HEK293 (cell line): Measurements from ENCODE around the gene FAM229B.
A peak's percentile ranks its signal among the peaks of the same experiment; 100 is the strongest.

ENCODE experiments used
- CTCF ChIA-PET: fragments of 350-600 bp; formaldehyde crosslinking; extraction: SDS; loops from one replicate; lab custom pipeline; 2021; ENCODE audit warnings: antibody characterized with exemption; lab: Yijun Ruan, JAX
- POLR2A ChIA-PET: fragments of 300-600 bp; formaldehyde crosslinking; extraction: SDS; loops from one replicate; lab custom pipeline; 2020; ENCODE audit warnings: antibody characterized with exemption, inconsistent platforms; lab: Yijun Ruan, JAX
- H3K27ac ChIP-seq: fragments of 200-500 bp; sonication (Bioruptor generic); 2 replicates; pipeline ENCODE4 v1.5.1; 2014; ENCODE audit warnings: low read depth, low read length, control low read depth, inconsistent platforms; ENCODE audit errors: extremely low read depth
- H3K36me3 ChIP-seq, 2 experiments: fragments of 200-500 bp in 1 of 2; sonication (Bioruptor generic) in 1 of 2; 1 replicate in 1 of 2; 2 replicates in 1 of 2; pipeline ENCODE4 v1.5.1; 2014 to 2017; ENCODE audit warnings: inconsistent platforms in 2 of 2, low read length in 2 of 2; ENCODE audit not compliant: control insufficient read depth in 2 of 2, insufficient read depth in 1 of 2
- H3K4me1 ChIP-seq: fragments of 200-500 bp; sonication (Bioruptor generic); 2 replicates; pipeline ENCODE4 v1.5.1; 2014; ENCODE audit warnings: mild to moderate bottlenecking, low read length, inconsistent platforms; ENCODE audit not compliant: control insufficient read depth, insufficient read depth
- H3K4me3 ChIP-seq: 2 replicates; pipeline ENCODE4 v1.5.1; 2011; ENCODE audit warnings: low read depth, mild to moderate bottlenecking, control low read depth, low read length, moderate library complexity
- H3K9me3 ChIP-seq: fragments of 200-500 bp; sonication (Bioruptor generic); 2 replicates; pipeline ENCODE4 v1.5.1; 2014; ENCODE audit warnings: low read depth, low read length, inconsistent platforms; ENCODE audit not compliant: control insufficient read depth, insufficient read depth
- GFI1B ChIP-seq: fragments of 450-650 bp; formaldehyde crosslinking; IDR thresholded peaks from 2 replicates; pipeline ENCODE4 v1.5.1; 2016; ENCODE audit warnings: missing biosample characterization, missing genetic modification characterization
- INSM2 ChIP-seq: fragments of 450-650 bp; formaldehyde crosslinking; IDR thresholded peaks from 2 replicates; pipeline ENCODE4 v1.5.1; 2016; ENCODE audit warnings: missing biosample characterization, missing genetic modification characterization
- YY2 ChIP-seq: fragments of 450-650 bp; formaldehyde crosslinking; IDR thresholded peaks from 2 replicates; pipeline ENCODE4 v1.5.1; 2016; ENCODE audit warnings: missing biosample characterization, missing genetic modification characterization
- ZFHX2 ChIP-seq: fragments of 450-650 bp; formaldehyde crosslinking; conservative IDR thresholded peaks from 2 replicates; pipeline ENCODE4 v1.5.1; 2016; ENCODE audit warnings: missing biosample characterization, missing genetic modification characterization
- ZNF114 ChIP-seq: fragments of 450-650 bp; formaldehyde crosslinking; IDR thresholded peaks from 2 replicates; pipeline ENCODE4 v1.5.0; 2017; ENCODE audit warnings: missing biosample characterization, missing genetic modification characterization
- ZNF132 ChIP-seq: fragments of 450-650 bp; formaldehyde crosslinking; IDR thresholded peaks from 2 replicates; pipeline ENCODE4 v1.5.1; 2017; ENCODE audit warnings: missing biosample characterization, missing genetic modification characterization, borderline replicate concordance
- ZNF248 ChIP-seq: fragments of 450-650 bp; formaldehyde crosslinking; IDR thresholded peaks from 2 replicates; pipeline ENCODE4 v1.5.1; 2017; ENCODE audit warnings: missing biosample characterization, missing genetic modification characterization
- ZNF335 ChIP-seq: fragments of 450-650 bp; formaldehyde crosslinking; conservative IDR thresholded peaks from 2 replicates; pipeline ENCODE4 v1.5.1; 2016; ENCODE audit warnings: missing biosample characterization, missing genetic modification characterization
- ZNF423 ChIP-seq: fragments of 450-650 bp; formaldehyde crosslinking; IDR thresholded peaks from 2 replicates; pipeline ENCODE4 v1.5.1; 2016; ENCODE audit warnings: missing biosample characterization, missing genetic modification characterization
- ZNF585B ChIP-seq: fragments of 450-650 bp; formaldehyde crosslinking; IDR thresholded peaks from 2 replicates; pipeline ENCODE4 v1.5.1; 2016; ENCODE audit warnings: missing biosample characterization, missing genetic modification characterization
- ZNF596 ChIP-seq: fragments of 450-650 bp; IDR thresholded peaks from 2 replicates; pipeline ENCODE4 v1.5.0; 2018; ENCODE audit warnings: missing biosample characterization, mild to moderate bottlenecking, missing genetic modification characterization, moderate library complexity
- ZSCAN30 ChIP-seq: fragments of 450-650 bp; IDR thresholded peaks from 2 replicates; pipeline ENCODE4 v1.5.1; 2018; ENCODE audit warnings: missing biosample characterization, mild to moderate bottlenecking, missing genetic modification characterization, moderate library complexity
- ZSCAN4 ChIP-seq: fragments of 450-650 bp; formaldehyde crosslinking; IDR thresholded peaks from 2 replicates; pipeline ENCODE4 v1.5.1; 2017; ENCODE audit warnings: missing biosample characterization, missing genetic modification characterization
- TF ChIP-seq, protein P1 (sequence below): fragments of 450-650 bp; formaldehyde crosslinking; optimal IDR thresholded peaks from 2 replicates; pipeline ENCODE3; 2016; ENCODE audit warnings: missing biosample characterization, mild to moderate bottlenecking, missing genetic modification characterization
- TF ChIP-seq, protein P2 (sequence below): fragments of 450-650 bp; formaldehyde crosslinking; IDR thresholded peaks from 2 replicates; pipeline ENCODE4 v1.5.1; 2016; ENCODE audit warnings: missing biosample characterization, missing genetic modification characterization, borderline replicate concordance

Gene FAM229B

GRCh38 chr6:112061605-112062004 lies 25.8 kb upstream of the FAM229B start (continued):
- TF ChIP-seq INSM2 (tag by site-specific recombination) (no peak), ZNF248 (tag by site-specific recombination) (no peak), ZNF114 (no peak), ZNF132 (tag by site-specific recombination) (no peak), ZSCAN30 (tag by site-specific recombination) (no peak), ZFHX2 (tag by site-specific recombination) (no peak), ZNF596 (tag by site-specific recombination) (no peak), GFI1B (no peak), YY2 (tag by site-specific recombination) (no peak)
- TF ChIP-seq, protein P1, sequence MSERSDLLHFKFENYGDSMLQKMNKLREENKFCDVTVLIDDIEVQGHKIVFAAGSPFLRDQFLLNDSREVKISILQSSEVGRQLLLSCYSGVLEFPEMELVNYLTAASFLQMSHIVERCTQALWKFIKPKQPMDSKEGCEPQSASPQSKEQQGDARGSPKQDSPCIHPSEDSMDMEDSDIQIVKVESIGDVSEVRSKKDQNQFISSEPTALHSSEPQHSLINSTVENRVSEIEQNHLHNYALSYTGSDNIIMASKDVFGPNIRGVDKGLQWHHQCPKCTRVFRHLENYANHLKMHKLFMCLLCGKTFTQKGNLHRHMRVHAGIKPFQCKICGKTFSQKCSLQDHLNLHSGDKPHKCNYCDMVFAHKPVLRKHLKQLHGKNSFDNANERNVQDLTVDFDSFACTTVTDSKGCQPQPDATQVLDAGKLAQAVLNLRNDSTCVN (tag by site-specific recombination), result no peak

GRCh38 chr6:112062966-112063365 lies 24.4 kb upstream of the FAM229B start:
- CTCF ChIA-PET, result interaction anchor here (0.7 to 1.8 kb wide), 6 partner anchors 13 to 105 kb away, joined by 3 to 5 read pairs (median 4); no protein-coding TSS in a partner anchor
- TF ChIP-seq, protein P2, sequence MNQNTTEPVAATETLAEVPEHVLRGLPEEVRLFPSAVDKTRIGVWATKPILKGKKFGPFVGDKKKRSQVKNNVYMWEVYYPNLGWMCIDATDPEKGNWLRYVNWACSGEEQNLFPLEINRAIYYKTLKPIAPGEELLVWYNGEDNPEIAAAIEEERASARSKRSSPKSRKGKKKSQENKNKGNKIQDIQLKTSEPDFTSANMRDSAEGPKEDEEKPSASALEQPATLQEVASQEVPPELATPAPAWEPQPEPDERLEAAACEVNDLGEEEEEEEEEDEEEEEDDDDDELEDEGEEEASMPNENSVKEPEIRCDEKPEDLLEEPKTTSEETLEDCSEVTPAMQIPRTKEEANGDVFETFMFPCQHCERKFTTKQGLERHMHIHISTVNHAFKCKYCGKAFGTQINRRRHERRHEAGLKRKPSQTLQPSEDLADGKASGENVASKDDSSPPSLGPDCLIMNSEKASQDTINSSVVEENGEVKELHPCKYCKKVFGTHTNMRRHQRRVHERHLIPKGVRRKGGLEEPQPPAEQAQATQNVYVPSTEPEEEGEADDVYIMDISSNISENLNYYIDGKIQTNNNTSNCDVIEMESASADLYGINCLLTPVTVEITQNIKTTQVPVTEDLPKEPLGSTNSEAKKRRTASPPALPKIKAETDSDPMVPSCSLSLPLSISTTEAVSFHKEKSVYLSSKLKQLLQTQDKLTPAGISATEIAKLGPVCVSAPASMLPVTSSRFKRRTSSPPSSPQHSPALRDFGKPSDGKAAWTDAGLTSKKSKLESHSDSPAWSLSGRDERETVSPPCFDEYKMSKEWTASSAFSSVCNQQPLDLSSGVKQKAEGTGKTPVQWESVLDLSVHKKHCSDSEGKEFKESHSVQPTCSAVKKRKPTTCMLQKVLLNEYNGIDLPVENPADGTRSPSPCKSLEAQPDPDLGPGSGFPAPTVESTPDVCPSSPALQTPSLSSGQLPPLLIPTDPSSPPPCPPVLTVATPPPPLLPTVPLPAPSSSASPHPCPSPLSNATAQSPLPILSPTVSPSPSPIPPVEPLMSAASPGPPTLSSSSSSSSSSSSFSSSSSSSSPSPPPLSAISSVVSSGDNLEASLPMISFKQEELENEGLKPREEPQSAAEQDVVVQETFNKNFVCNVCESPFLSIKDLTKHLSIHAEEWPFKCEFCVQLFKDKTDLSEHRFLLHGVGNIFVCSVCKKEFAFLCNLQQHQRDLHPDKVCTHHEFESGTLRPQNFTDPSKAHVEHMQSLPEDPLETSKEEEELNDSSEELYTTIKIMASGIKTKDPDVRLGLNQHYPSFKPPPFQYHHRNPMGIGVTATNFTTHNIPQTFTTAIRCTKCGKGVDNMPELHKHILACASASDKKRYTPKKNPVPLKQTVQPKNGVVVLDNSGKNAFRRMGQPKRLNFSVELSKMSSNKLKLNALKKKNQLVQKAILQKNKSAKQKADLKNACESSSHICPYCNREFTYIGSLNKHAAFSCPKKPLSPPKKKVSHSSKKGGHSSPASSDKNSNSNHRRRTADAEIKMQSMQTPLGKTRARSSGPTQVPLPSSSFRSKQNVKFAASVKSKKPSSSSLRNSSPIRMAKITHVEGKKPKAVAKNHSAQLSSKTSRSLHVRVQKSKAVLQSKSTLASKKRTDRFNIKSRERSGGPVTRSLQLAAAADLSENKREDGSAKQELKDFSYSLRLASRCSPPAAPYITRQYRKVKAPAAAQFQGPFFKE, result no peak
- no peak for TF ChIP-seq ZNF335 (tag by site-specific recombination)
- no peak for TF ChIP-seq ZNF423 (tag by site-specific recombination)
- H3K4me1 ChIP-seq, result no peaks in the 10 kb centered on the region
- H3K36me3 ChIP-seq, result no peaks in the 10 kb centered on the region
- H3K27ac ChIP-seq, result no peak overlapping the region
- no peaks in the 10 kb centered on the region for H3K9me3 ChIP-seq
- POLR2A ChIA-PET, result no interaction called here
- no peak overlapping the region for H3K4me3 ChIP-seq

- CTCF ChIA-PET, result interaction anchor here (0.6 to 1.6 kb wide), 6 partner anchors 9 to 331 kb away, joined by 3 to 4 read pairs (median 3); no protein-coding TSS in a partner anchor
- Histone ChIP-seq H3K4me1 (no peaks in the 10 kb centered on the region), H3K27ac (no peak overlapping the region), H3K4me3 (no peak overlapping the region), H3K36me3 (peaks cover 7 to 11% of the 10 kb centered on the region in 2 experiments; a peak in 2 of 3 replicates), H3K9me3 (no peaks in the 10 kb centered on the region)
- TF ChIP-seq ZSCAN4 (tag by site-specific recombination) (peak; percentile 99), ZNF585B (tag by site-specific recombination) (no peak)
- POLR2A ChIA-PET, result no interaction called here
Observed at GRCh38 chr6:112065426-112065986, 21.9 kb upstream of the FAM229B start.
